Occipital lobe (tissue), 2 donors: ENCODE results near the gene RRM1. TPM values are rescaled to one million over a fixed set of nuclear protein-coding genes. Genes with fewer than 3 reads are reported as not detected.

Experiments used
- DNase-seq: peaks from one replicate; lab custom pipeline; 2025; lab: John Stamatoyannopoulos, UW
- total RNA-seq: library from RNA; depleted of rRNA; stranded (reverse); fragments of >200 nt; gene quantifications from one replicate; pipeline ENCODE4 v1.2.3, GENCODE V29; 2014

Gene RRM1
- total RNA-seq, 1 donor from 2014 or later, result 66.3 TPM

GRCh38 chr11:4185561-4185960, 91.0 kb downstream of the RRM1 start:
- DNase-seq, result no peak

DNA sequence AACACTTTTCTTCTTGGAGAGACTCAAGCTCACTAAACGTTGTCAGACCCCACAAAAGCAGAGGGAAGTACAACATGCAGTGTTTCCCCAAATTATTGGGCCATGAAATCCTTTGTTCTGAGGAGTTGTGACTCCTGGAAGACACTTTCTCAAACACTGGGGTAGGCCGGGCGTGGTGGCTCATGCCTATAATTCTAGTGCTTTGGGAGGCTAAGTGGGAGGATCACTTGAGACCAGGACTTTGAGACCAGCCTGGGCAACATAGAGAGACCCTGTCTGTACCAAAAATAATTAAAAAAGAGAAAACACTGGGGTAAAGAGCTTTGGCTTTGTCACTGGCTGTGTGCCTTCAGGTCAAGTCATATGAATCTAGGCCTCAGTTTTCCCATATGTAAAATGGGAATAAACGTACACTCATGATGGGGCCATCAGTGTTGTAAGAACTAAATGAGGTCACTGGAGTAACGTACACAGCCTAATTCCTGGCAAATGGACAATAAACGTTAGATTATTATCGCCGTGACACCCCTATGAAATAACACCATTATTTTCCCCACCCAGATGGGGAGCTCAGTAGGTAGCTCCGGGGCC, 92.0 kb downstream of the RRM1 start:
- DNase-seq, result no peak

DNA sequence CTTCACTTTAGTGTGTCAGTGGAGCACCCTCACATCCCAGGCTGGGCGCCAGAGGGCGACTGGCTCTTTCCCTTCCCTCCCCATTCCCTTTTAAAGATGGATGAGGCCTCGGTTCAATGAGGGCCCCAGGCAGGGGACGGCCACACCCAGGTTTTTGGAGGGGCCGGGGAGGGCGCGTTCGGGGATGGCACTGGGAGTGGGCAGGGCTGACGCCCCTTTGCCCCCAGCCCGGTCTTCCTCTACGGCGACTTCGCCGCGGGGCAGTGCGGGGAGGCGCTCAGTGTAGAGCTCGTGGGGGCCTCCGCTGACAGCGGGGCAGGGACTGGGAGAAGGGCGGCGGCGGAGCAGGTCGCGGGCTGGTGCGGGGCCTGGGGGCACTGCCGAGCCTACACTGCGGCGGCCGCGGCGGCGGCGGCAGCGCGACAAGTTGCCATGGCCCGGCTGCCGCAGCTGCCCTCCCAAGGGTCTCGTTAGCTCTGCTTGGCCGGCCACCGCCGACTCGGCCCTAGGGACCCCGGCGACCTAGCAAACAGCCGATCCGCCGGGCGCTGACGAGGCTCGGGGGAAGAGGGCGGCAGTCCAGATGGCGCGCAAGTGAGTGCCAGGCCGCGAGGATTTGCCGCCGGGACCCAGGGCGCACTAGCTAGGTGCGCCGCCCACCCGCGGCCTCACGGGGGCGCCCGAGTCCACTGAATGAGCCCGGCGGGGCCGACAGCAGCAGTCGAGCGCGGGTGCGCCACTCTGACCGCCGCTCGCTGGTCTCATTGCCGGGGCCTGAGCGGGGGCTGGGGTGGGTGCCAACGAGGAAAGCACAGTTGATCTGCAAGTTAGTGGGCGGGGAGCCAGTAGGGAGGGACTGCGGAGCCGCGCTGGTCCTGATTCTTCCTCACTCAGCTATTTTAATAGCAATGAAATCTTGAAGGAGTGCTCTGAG, 92.7 kb downstream of the RRM1 start:
- peak; percentile 82 for DNase-seq

Other genes starting within 250 kb of the RRM1 start
- 12.3 TPM for gene STIM1, start 239.1 kb upstream of the RRM1 start, total RNA-seq